Fibroblast of lung (primary cell): ENCODE data around the gene CFAP221. TPM values are rescaled to one million over a fixed set of nuclear protein-coding genes. Genes with fewer than 3 reads are reported as not detected.

Source experiments
- DNase-seq, 2 donors: peaks; one replicate each; pipeline versions ENCODE4 v3.0.0 to v3.0.0-alpha.2; 2010; ENCODE audit warnings: low read depth in 2 of 2
- H2AFZ ChIP-seq: 2 replicates; pipeline ENCODE4 v1.5.1; 2012; ENCODE audit warnings: low read length, control low read depth, inconsistent platforms
- H3K27ac ChIP-seq: 2 replicates; pipeline ENCODE4 v1.5.1; 2011; ENCODE audit warnings: low read length, control low read depth; ENCODE audit not compliant: insufficient read depth
- H3K27me3 ChIP-seq: 2 replicates; pipeline ENCODE4 v1.5.1; 2011; ENCODE audit warnings: mild to moderate bottlenecking, low read length; ENCODE audit not compliant: control insufficient read depth, insufficient read depth
- H3K36me3 ChIP-seq: 2 replicates; pipeline ENCODE4 v1.5.1; 2011; ENCODE audit warnings: low read length; ENCODE audit not compliant: control insufficient read depth, insufficient read depth
- H3K4me1 ChIP-seq: 2 replicates; pipeline ENCODE4 v1.5.1; 2011; ENCODE audit warnings: low read length; ENCODE audit not compliant: control insufficient read depth, insufficient read depth; ENCODE audit errors: extremely low read depth
- H3K4me2 ChIP-seq: 2 replicates; pipeline ENCODE4 v1.5.1; 2011; ENCODE audit warnings: low read length, control low read depth; ENCODE audit not compliant: insufficient read depth; ENCODE audit errors: extremely low read depth
- H3K4me3 ChIP-seq, 4 experiments: fragments of 200-600 bp in 1 of 4; sonication (generic) in 1 of 4; replicated peaks in 1 of 4; 2 replicates each; pipeline ENCODE4 v1.5.1; 2011 to 2016; ENCODE audit warnings: low read length in 4 of 4, low read depth in 3 of 4, mild to moderate bottlenecking in 3 of 4, control low read depth in 2 of 4, inconsistent platforms in 1 of 4, mixed read lengths in 1 of 4; ENCODE audit not compliant: insufficient read depth in 1 of 4; ENCODE audit errors: control extremely low read depth in 1 of 4
- H3K79me2 ChIP-seq: 2 replicates; pipeline ENCODE4 v1.5.1; 2012; ENCODE audit warnings: mild to moderate bottlenecking, low read length, inconsistent platforms; ENCODE audit not compliant: control insufficient read depth, insufficient read depth
- H3K9ac ChIP-seq: 2 replicates; pipeline ENCODE4 v1.5.1; 2011; ENCODE audit warnings: mild to moderate bottlenecking, low read length, control low read depth; ENCODE audit not compliant: insufficient read depth
- H3K9me3 ChIP-seq: 2 replicates; pipeline ENCODE4 v1.5.1; 2012; ENCODE audit warnings: low read depth, low read length; ENCODE audit not compliant: control insufficient read depth, insufficient read depth
- H4K20me1 ChIP-seq: 2 replicates; pipeline ENCODE4 v1.5.1; 2011; ENCODE audit warnings: low read length; ENCODE audit not compliant: control insufficient read depth, insufficient read depth; ENCODE audit errors: extremely low read depth
- CTCF ChIP-seq, 2 donors: IDR thresholded peaks in 1 of 2; conservative IDR thresholded peaks in 1 of 2; 1 replicate in 1 of 2; 2 replicates in 1 of 2; pipeline ENCODE4 v1.5.1; 2011 to 2012; ENCODE audit warnings: low read length in 2 of 2, control low read depth in 1 of 2, inconsistent platforms in 1 of 2, low read depth in 1 of 2, mild to moderate bottlenecking in 1 of 2
- EZH2 ChIP-seq: IDR thresholded peaks from 2 replicates; pipeline ENCODE4 v1.5.1; 2012; ENCODE audit warnings: low read length, control low read depth, mild to moderate bottlenecking; ENCODE audit errors: missing control alignments
- polyA plus RNA-seq, 2 donors: library from polyadenylated mRNA; depleted of rRNA in 1 of 2; stranded (reverse) in 1 of 2; unstranded in 1 of 2; fragments of >200 nt; gene quantifications; 2 replicates each; pipeline ENCODE4 v1.2.1, GENCODE V29; 2011 to 2012; ENCODE audit warnings: missing spikeins in 1 of 2
- total RNA-seq: library from RNA; depleted of rRNA; stranded (reverse); fragments of >200 nt; gene quantifications from 2 replicates; pipeline ENCODE4 v1.2.1, GENCODE V29; 2014

Gene CFAP221
- total and polyA plus RNA-seq, 2 donors (not counting 1 experiment from before 2014, with no cell fraction given): 0.07 TPM; not detected in 1

GRCh38 chr2:119523952-119524694 is 20.1 kb upstream of the CFAP221 start, which contains the start of gene SCTR:
Gene SCTR (minus strand): TSS chr2:119524483. CDS start chr2:119524226, 257 bp downstream.
- no peaks in the 10 kb centered on the region for H4K20me1 ChIP-seq
- H3K4me1 ChIP-seq: no peaks in the 10 kb centered on the region
- no peak within 1 kb of the TSS for H3K4me3 ChIP-seq
- TF ChIP-seq CTCF (conservative IDR thresholded peaks at IDR 0.05 in 1 of 2, IDR thresholded peaks at IDR 0.05 in 1 of 2; ENCODE audit: low read depth in 1 of 2, low read length in 2 of 2) (no peak), EZH2 (no peak)
- H3K9ac ChIP-seq: no peak within 1 kb of the TSS
- no peak within 1 kb of the TSS for H3K27ac ChIP-seq
- no peak for DNase-seq
- H3K4me2 ChIP-seq: no peak within 1 kb of the TSS
- no peaks in the 10 kb centered on the region for H3K9me3 ChIP-seq
- H3K79me2 ChIP-seq: no peaks in the 10 kb centered on the region
- H3K36me3 ChIP-seq: no peaks in the 10 kb centered on the region
- no peak within 1 kb of the TSS for H2AFZ ChIP-seq
- peaks cover 17% of the 10 kb centered on the region for H3K27me3 ChIP-seq

GRCh38 chr2:119525614-119526013 is 18.6 kb upstream of the CFAP221 start:
- no peak overlapping the region for H3K27ac ChIP-seq
- H3K4me2 ChIP-seq: no peak overlapping the region
- TF ChIP-seq EZH2: no peak
- no peak for TF ChIP-seq CTCF (conservative IDR thresholded peaks at IDR 0.05 in 1 of 2, IDR thresholded peaks at IDR 0.05 in 1 of 2; ENCODE audit: low read depth in 1 of 2, low read length in 2 of 2)
- H3K9me3 ChIP-seq: no peaks in the 10 kb centered on the region
- no peaks in the 10 kb centered on the region for H3K4me1 ChIP-seq
- H3K36me3 ChIP-seq: no peaks in the 10 kb centered on the region
- H2AFZ ChIP-seq: no peak overlapping the region
- H3K79me2 ChIP-seq: no peaks in the 10 kb centered on the region
- H3K4me3 ChIP-seq: no peak overlapping the region
- peaks cover 17% of the 10 kb centered on the region for H3K27me3 ChIP-seq
- H4K20me1 ChIP-seq: no peaks in the 10 kb centered on the region
- H3K9ac ChIP-seq: no peak overlapping the region
- no peak for DNase-seq

GRCh38 chr2:119527999-119528398 is 16.2 kb upstream of the CFAP221 start:
- Histone ChIP-seq H4K20me1 (no peaks in the 10 kb centered on the region), H3K4me1 (no peaks in the 10 kb centered on the region), H3K4me2 (no peak overlapping the region), H2AFZ (no peak overlapping the region), H3K27ac (no peak overlapping the region), H3K9me3 (no peaks in the 10 kb centered on the region), H3K36me3 (no peaks in the 10 kb centered on the region), H3K27me3 (peaks cover 17% of the 10 kb centered on the region), H3K9ac (no peak overlapping the region), H3K4me3 (no peak overlapping the region), H3K79me2 (no peaks in the 10 kb centered on the region)
- DNase-seq: no peak
- TF ChIP-seq EZH2 (no peak), CTCF (conservative IDR thresholded peaks at IDR 0.05 in 1 of 2, IDR thresholded peaks at IDR 0.05 in 1 of 2; ENCODE audit: low read depth in 1 of 2, low read length in 2 of 2) (no peak)
